ENCODE results near the gene SLC38A1.

SLC38A1 gene

GRCh38 chr12:46267825-46268582, 839 bp downstream of the SLC38A1 start:
- no peak for TF ChIP-seq GATA2 (IDR thresholded peaks at IDR 0.05; ENCODE audit: low read depth, low read length)
- TF ChIP-seq GATA3 (IDR thresholded peaks at IDR 0.05; ENCODE audit: low read depth, low read length): no peak

GRCh38 chr12:46267575-46267824, 1.3 kb downstream of the SLC38A1 start:
- TF ChIP-seq GATA3 (IDR thresholded peaks at IDR 0.05; ENCODE audit: low read depth, low read length) (no peak), GATA2 (IDR thresholded peaks at IDR 0.05; ENCODE audit: low read depth, low read length) (no peak)

GRCh38 chr12:46266869-46267574, 1.8 kb downstream of the SLC38A1 start:
- TF ChIP-seq GATA3 (IDR thresholded peaks at IDR 0.05; ENCODE audit: low read depth, low read length): no peak
- no peak for TF ChIP-seq GATA2 (IDR thresholded peaks at IDR 0.05; ENCODE audit: low read depth, low read length)

GRCh38 chr12:46266382-46266791, 2.5 kb downstream of the SLC38A1 start:
- TF ChIP-seq GATA2 (IDR thresholded peaks at IDR 0.05; ENCODE audit: low read depth, low read length) (no peak), GATA3 (IDR thresholded peaks at IDR 0.05; ENCODE audit: low read depth, low read length) (no peak)

- TF ChIP-seq GATA3 (IDR thresholded peaks at IDR 0.05; ENCODE audit: low read depth, low read length) (no peak), GATA2 (IDR thresholded peaks at IDR 0.05; ENCODE audit: low read depth, low read length) (no peak)
Measured at GRCh38 chr12:46265734-46266133, 3.1 kb downstream of the SLC38A1 start.

- TF ChIP-seq GATA2 (IDR thresholded peaks at IDR 0.05; ENCODE audit: low read depth, low read length): no peak
- no peak for TF ChIP-seq GATA3 (IDR thresholded peaks at IDR 0.05; ENCODE audit: low read depth, low read length)
Measured at GRCh38 chr12:46265102-46265501, 3.7 kb downstream of the SLC38A1 start.

GRCh38 chr12:46264057-46264456, 4.8 kb downstream of the SLC38A1 start:
- TF ChIP-seq GATA3 (IDR thresholded peaks at IDR 0.05; ENCODE audit: low read depth, low read length): no peak
- no peak for TF ChIP-seq GATA2 (IDR thresholded peaks at IDR 0.05; ENCODE audit: low read depth, low read length)

- TF ChIP-seq GATA2 (IDR thresholded peaks at IDR 0.05; ENCODE audit: low read depth, low read length) (no peak), GATA3 (IDR thresholded peaks at IDR 0.05; ENCODE audit: low read depth, low read length) (no peak)
Measured at GRCh38 chr12:46263140-46264016, 5.5 kb downstream of the SLC38A1 start.

- TF ChIP-seq GATA3 (IDR thresholded peaks at IDR 0.05; ENCODE audit: low read depth, low read length) (no peak), GATA2 (IDR thresholded peaks at IDR 0.05; ENCODE audit: low read depth, low read length) (no peak)
Measured at GRCh38 chr12:46261646-46262045, 7.2 kb downstream of the SLC38A1 start.

GRCh38 chr12:46260913-46261476, 7.8 kb downstream of the SLC38A1 start:
- TF ChIP-seq GATA2 (IDR thresholded peaks at IDR 0.05; ENCODE audit: low read depth, low read length): no peak

- no peak for TF ChIP-seq GATA2 (IDR thresholded peaks at IDR 0.05; ENCODE audit: low read depth, low read length)
- no peak for TF ChIP-seq GATA3 (IDR thresholded peaks at IDR 0.05; ENCODE audit: low read depth, low read length)
Measured at GRCh38 chr12:46260124-46260912, 8.5 kb downstream of the SLC38A1 start.

- TF ChIP-seq GATA2 (IDR thresholded peaks at IDR 0.05; ENCODE audit: low read depth, low read length): no peak
- no peak for TF ChIP-seq GATA3 (IDR thresholded peaks at IDR 0.05; ENCODE audit: low read depth, low read length)
Measured at GRCh38 chr12:46259713-46260112, 9.1 kb downstream of the SLC38A1 start.

- TF ChIP-seq GATA3 (IDR thresholded peaks at IDR 0.05; ENCODE audit: low read depth, low read length) (no peak), GATA2 (IDR thresholded peaks at IDR 0.05; ENCODE audit: low read depth, low read length) (no peak)
Measured at GRCh38 chr12:46259071-46259470, 9.8 kb downstream of the SLC38A1 start.
